Measurements from ENCODE around the gene SEMA4G. TPM values are rescaled to one million over a fixed set of nuclear protein-coding genes. Genes with fewer than 3 reads are reported as not detected.

SEMA4G gene
- total and polyA plus RNA-seq, 2 of the 4 experiments (the other 2 are of a cell fraction): 0.90 to 8.7 TPM

- intact Hi-C loops (cut with micrococcal nuclease): no loop called here
Observed at GRCh38 chr10:101005361-101005760, 36.1 kb downstream of the SEMA4G start.

More at GRCh38 chr10:101005361-101005760, 36.1 kb downstream of the SEMA4G start:
- Histone ChIP-seq H2BK15ac (ENCODE audit: low read depth, low read length) (no peak overlapping the region), H2AK5ac (ENCODE audit: low read depth, low read length) (no peak overlapping the region), H4K8ac (ENCODE audit: low read depth in 2 of 2, low read length in 2 of 2) (no peak overlapping the region), H3K4ac (ENCODE audit: low read depth, low read length) (no peak overlapping the region), H3K23ac (ENCODE audit: low read depth, low read length) (no peak overlapping the region), H3K27me3 (ENCODE audit: control insufficient read depth, insufficient read depth, low read length) (no peaks in the 10 kb centered on the region), H2BK5ac (ENCODE audit: low read depth, low read length, poor library complexity, severe bottlenecking) (no peak overlapping the region), H4K5ac (ENCODE audit: low read depth, low read length) (no peak overlapping the region), H3K4me2 (ENCODE audit: low read depth, low read length) (no peak overlapping the region), H3K9me3 (ENCODE audit: control insufficient read depth, insufficient read depth, low read length) (no peaks in the 10 kb centered on the region), H4K20me1 (ENCODE audit: insufficient read depth, low read length) (peaks cover 68% of the 10 kb centered on the region), H3K56ac (ENCODE audit: extremely low read depth, insufficient read depth, low read length) (no peak overlapping the region), H2BK20ac (ENCODE audit: low read depth, low read length) (no peak overlapping the region), H3K18ac (ENCODE audit: low read depth, low read length) (no peak overlapping the region), H3K27ac (ENCODE audit: insufficient read depth, low read length) (no peak overlapping the region), H2BK120ac (ENCODE audit: low read depth, low read length) (no peak overlapping the region), H3K4me3 (ENCODE audit: insufficient read depth, low read depth, low read length) (no peak overlapping the region), H3K14ac (replicated peaks; ENCODE audit: low read depth, low read length) (no peak overlapping the region), H3K79me1 (ENCODE audit: low read depth in 1 of 2, low read length in 2 of 2) (peaks cover 24 to 77% of the 10 kb centered on the region in 2 experiments), H3K9me1 (ENCODE audit: insufficient read depth, low read length) (peaks cover 14% of the 10 kb centered on the region), H3K4me1 (ENCODE audit: control insufficient read depth, insufficient read depth, low read length) (peaks cover 36% of the 10 kb centered on the region), H3K36me3 (ENCODE audit: control insufficient read depth, insufficient read depth, low read length) (peaks cover 47% of the 10 kb centered on the region), H4K91ac (ENCODE audit: insufficient read depth, low read depth, low read length) (no peak overlapping the region), H2AK9ac (replicated peaks; ENCODE audit: low read depth, low read length, poor library complexity) (no peak overlapping the region), H3K9ac (ENCODE audit: low read depth, low read length) (no peak overlapping the region), H2AFZ (replicated peaks; ENCODE audit: low read length, poor library complexity) (no peak overlapping the region)
- WGBS, 2 experiments (ENCODE audit: extremely low coverage in 2 of 2, insufficient read length in 1 of 2): 96% methylated on average over 10 of the region's 23 CpGs; no CpG with 5 or more reads in 1 of the 2 experiments
- in situ Hi-C loops (cut with MboI; ENCODE audit: low sequenced_read_pairs) (no loop called here), dilution Hi-C loops (cut with HindIII; ENCODE audit: low sequenced_read_pairs, unreplicated experiment) (no loop called here)
- TF ChIP-seq POLR2A (IDR thresholded peaks at IDR 0.05; ENCODE audit: low read depth, low read length): no peak
- TF ChIP-seq USF2 (IDR thresholded peaks at IDR 0.05; ENCODE audit: low read depth, low read length): no peak
- TF ChIP-seq CHD1 (IDR thresholded peaks at IDR 0.05; ENCODE audit: low read depth, low read length): no peak
- no peak for TF ChIP-seq MXI1 (IDR thresholded peaks at IDR 0.05; ENCODE audit: borderline replicate concordance, low read depth, low read length)
- TF ChIP-seq NFE2L2 (IDR thresholded peaks at IDR 0.05; ENCODE audit: low read depth, low read length): no peak
- TF ChIP-seq MAZ (IDR thresholded peaks at IDR 0.05; ENCODE audit: borderline replicate concordance, low read depth, low read length): no peak
- TF ChIP-seq ELK1 (IDR thresholded peaks at IDR 0.05; ENCODE audit: borderline replicate concordance, low read depth, low read length): no peak
- no peak for TF ChIP-seq FOS (IDR thresholded peaks at IDR 0.05; ENCODE audit: low read depth, low read length)
- no peak for TF ChIP-seq RCOR1 (IDR thresholded peaks at IDR 0.05; ENCODE audit: insufficient replicate concordance, low read length)
- TF ChIP-seq RAD21 (IDR thresholded peaks at IDR 0.05; ENCODE audit: low read length): no peak
- no peak for TF ChIP-seq BHLHE40 (IDR thresholded peaks at IDR 0.05; ENCODE audit: low read depth, low read length)
- no peak for TF ChIP-seq SMC3 (IDR thresholded peaks at IDR 0.05; ENCODE audit: low read depth, low read length)
- TF ChIP-seq CEBPB (IDR thresholded peaks at IDR 0.05; ENCODE audit: low read depth, low read length): no peak
- no peak for TF ChIP-seq CTCF (conservative IDR thresholded peaks at IDR 0.05; ENCODE audit: low read depth, low read length)
- no peak for TF ChIP-seq RFX5 (IDR thresholded peaks at IDR 0.05; ENCODE audit: low read depth, low read length)
- TF ChIP-seq MAFK (IDR thresholded peaks at IDR 0.05; ENCODE audit: low read depth, low read length): no peak
- CTCF ChIA-PET: interaction anchor here (2.1 kb wide), 1 partner anchor 10 kb away, joined by 11 read pairs; no protein-coding TSS in a partner anchor
- BruUV-seq (replicated peaks): no TSS peak
- POLR2A ChIA-PET (ENCODE audit: unreplicated experiment): no interaction called here
- DNase-seq: no peak
- ATAC-seq (ENCODE audit: low read depth): no peak
